ENCODE data around the gene HOXB8. TPM values are rescaled to one million over a fixed set of nuclear protein-coding genes. Genes with fewer than 3 reads are reported as not detected.

Gene HOXB8
- total RNA-seq, 1 donor from 2014 or later, result not detected

DNA sequence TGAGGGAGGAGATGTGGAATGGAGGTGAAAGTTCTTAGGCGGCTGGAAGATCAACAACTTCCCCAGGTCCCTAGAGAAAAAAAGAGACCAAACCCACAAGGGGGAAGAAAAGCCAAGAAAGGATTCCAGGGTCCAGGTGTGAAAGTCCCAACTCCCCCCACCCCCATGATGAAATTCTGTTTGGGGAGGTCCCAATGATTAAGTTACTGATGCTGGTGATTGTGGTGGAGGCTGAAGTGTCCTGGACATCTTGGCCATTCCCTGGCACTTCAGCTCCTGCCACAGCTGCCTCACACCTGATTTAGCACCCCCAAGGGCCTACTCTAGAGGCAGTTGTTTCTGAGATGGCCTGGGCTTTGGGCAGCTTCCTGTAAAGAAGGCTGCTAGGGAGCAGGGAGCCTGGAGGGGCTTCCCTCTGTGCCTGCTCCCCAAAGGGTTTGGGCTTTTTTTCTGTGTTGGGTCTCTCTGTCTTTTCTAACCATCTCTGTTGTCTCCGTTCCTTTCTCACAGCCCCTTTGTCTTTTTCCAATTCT lies 50.0 kb downstream of the HOXB8 start:
- Histone ChIP-seq H3K4me2 (no peak overlapping the region), H3K36me3 (no peaks in the 10 kb centered on the region), H4K20me1 (ENCODE audit: low read depth) (peaks cover 94% of the 10 kb centered on the region), H2AFZ (replicated peaks) (no peak overlapping the region), H3K4me1 (no peaks in the 10 kb centered on the region), H3K4me3 (no peak overlapping the region), H3K9me3 (ENCODE audit: low read depth) (no peaks in the 10 kb centered on the region), H3K27me3 (peaks cover 100% of the 10 kb centered on the region), H3K79me2 (ENCODE audit: low read depth) (no peaks in the 10 kb centered on the region), H3F3A (ENCODE audit: low read depth) (no peaks in the 10 kb centered on the region), H3K9ac (no peak overlapping the region), H3K27ac (no peak overlapping the region)
- Mint-ChIP-seq H3K4me3 (no peak overlapping the region), H3K9me3 (peaks cover 3% of the 10 kb centered on the region), H3K4me1 (no peaks in the 10 kb centered on the region), H3K36me3 (no peaks in the 10 kb centered on the region), H3K27me3 (ENCODE audit: insufficient read depth, low read depth) (peaks cover 38% of the 10 kb centered on the region), H3K27ac (no peak overlapping the region)
- no peak for TF ChIP-seq EZH2phosphoT487 (IDR thresholded peaks at IDR 0.05)
- no peak for TF ChIP-seq EZH2 (IDR thresholded peaks at IDR 0.05)
- TF ChIP-seq, protein P1, sequence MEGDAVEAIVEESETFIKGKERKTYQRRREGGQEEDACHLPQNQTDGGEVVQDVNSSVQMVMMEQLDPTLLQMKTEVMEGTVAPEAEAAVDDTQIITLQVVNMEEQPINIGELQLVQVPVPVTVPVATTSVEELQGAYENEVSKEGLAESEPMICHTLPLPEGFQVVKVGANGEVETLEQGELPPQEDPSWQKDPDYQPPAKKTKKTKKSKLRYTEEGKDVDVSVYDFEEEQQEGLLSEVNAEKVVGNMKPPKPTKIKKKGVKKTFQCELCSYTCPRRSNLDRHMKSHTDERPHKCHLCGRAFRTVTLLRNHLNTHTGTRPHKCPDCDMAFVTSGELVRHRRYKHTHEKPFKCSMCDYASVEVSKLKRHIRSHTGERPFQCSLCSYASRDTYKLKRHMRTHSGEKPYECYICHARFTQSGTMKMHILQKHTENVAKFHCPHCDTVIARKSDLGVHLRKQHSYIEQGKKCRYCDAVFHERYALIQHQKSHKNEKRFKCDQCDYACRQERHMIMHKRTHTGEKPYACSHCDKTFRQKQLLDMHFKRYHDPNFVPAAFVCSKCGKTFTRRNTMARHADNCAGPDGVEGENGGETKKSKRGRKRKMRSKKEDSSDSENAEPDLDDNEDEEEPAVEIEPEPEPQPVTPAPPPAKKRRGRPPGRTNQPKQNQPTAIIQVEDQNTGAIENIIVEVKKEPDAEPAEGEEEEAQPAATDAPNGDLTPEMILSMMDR (IDR thresholded peaks at IDR 0.05), result no peak
- DNase-seq (ENCODE audit: low spot score), result no peak

DNA sequence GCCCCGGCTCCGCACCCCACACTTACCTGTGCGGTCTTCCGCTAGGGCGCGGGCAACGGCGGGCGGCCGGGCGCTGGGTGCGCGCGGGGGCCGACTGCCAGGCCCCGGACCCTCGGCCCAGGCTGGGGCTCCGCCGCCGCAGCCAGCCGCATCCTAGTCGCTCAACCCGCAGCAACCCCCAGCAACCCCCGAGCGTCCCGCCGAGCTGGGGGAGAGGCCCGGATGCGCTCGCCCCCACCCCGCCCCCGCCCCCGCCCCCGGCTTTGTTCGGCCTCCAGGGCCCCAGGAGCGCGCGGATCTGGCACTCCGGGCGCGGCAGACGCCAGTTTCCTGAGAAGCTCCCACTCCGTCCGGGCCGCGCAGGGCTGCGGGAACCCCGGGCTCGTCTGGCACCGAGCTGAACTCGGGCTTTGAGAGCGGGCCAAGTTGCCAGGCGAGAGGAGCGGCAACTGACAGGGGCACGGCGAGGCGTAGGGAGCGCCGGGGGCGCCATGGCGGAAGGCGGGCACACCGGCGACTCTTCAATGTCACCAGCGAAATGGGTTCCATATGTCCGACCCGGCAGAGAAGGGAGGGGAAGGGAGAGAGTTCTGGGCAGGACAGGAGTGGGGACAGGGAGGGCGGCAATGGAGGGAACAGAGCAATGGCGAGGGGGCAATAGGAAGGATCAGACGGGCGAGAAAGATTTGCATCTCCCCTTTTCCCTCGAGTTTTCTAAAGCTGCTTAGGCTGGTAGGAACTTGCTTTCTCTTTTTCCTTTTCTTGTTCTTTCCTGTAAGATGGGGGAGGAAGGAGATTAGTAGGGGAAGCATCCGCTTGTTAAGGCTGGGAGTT lies 50.7 kb downstream of the HOXB8 start:
- Mint-ChIP-seq H3K4me3 (no peak overlapping the region), H3K27ac (no peak overlapping the region), H3K9me3 (peaks cover 3% of the 10 kb centered on the region), H3K36me3 (no peaks in the 10 kb centered on the region), H3K27me3 (ENCODE audit: insufficient read depth, low read depth) (peaks cover 44% of the 10 kb centered on the region), H3K4me1 (no peaks in the 10 kb centered on the region)
- no peak overlapping the region for H3K27ac ChIP-seq
- H3K36me3 ChIP-seq, result no peaks in the 10 kb centered on the region
- H3K4me1 ChIP-seq, result no peaks in the 10 kb centered on the region
- no peaks in the 10 kb centered on the region for H3F3A ChIP-seq (ENCODE audit: low read depth)
- H3K9me3 ChIP-seq (ENCODE audit: low read depth), result no peaks in the 10 kb centered on the region
- H3K9ac ChIP-seq, result no peak overlapping the region
- no peak overlapping the region for H2AFZ ChIP-seq (replicated peaks)
- no peak overlapping the region for H3K4me2 ChIP-seq
- H3K79me2 ChIP-seq (ENCODE audit: low read depth), result no peaks in the 10 kb centered on the region
- H3K27me3 ChIP-seq, result peaks cover 100% of the 10 kb centered on the region
- peaks cover 94% of the 10 kb centered on the region for H4K20me1 ChIP-seq (ENCODE audit: low read depth)
- DNase-seq (ENCODE audit: low spot score), result no peak
- H3K4me3 ChIP-seq, result peak overlapping the region; percentile 17
- TF ChIP-seq EZH2 (IDR thresholded peaks at IDR 0.05) (peak; percentile 97), EZH2phosphoT487 (IDR thresholded peaks at IDR 0.05) (peak; percentile 96)
- TF ChIP-seq, protein P1 (IDR thresholded peaks at IDR 0.05), result no peak

DNA sequence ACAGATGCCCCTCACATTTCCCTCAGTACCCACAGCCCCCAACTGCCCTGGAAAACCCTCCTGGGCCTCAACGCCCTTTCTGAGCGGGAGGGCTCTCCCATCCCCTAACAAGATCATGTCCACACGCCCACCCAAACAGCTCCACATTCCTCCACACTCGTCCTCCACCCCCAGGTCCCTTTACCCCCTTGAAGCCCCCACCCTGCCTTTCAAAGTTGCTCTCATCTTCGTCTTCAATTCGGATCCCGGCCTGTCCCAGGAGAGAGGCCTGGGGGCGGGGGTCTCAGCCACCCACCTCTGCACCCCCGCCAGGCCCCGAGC lies 51.3 kb downstream of the HOXB8 start:
- Histone ChIP-seq H4K20me1 (ENCODE audit: low read depth) (peaks cover 94% of the 10 kb centered on the region), H3F3A (ENCODE audit: low read depth) (no peaks in the 10 kb centered on the region), H2AFZ (replicated peaks) (no peak overlapping the region), H3K4me1 (no peaks in the 10 kb centered on the region), H3K4me3 (no peak overlapping the region), H3K9ac (no peak overlapping the region), H3K4me2 (no peak overlapping the region), H3K27me3 (peaks cover 100% of the 10 kb centered on the region), H3K27ac (no peak overlapping the region), H3K36me3 (no peaks in the 10 kb centered on the region), H3K9me3 (ENCODE audit: low read depth) (no peaks in the 10 kb centered on the region), H3K79me2 (ENCODE audit: low read depth) (no peaks in the 10 kb centered on the region)
- H3K27me3 Mint-ChIP-seq (ENCODE audit: insufficient read depth, low read depth), result peaks cover 50% of the 10 kb centered on the region
- no peak for DNase-seq (ENCODE audit: low spot score)
- H3K9me3 Mint-ChIP-seq, result peaks cover 3% of the 10 kb centered on the region
- TF ChIP-seq, protein P1 (IDR thresholded peaks at IDR 0.05), result no peak
- peak; percentile 89 for TF ChIP-seq EZH2 (IDR thresholded peaks at IDR 0.05)
- TF ChIP-seq EZH2phosphoT487 (IDR thresholded peaks at IDR 0.05), result peak; percentile 73
- H3K27ac Mint-ChIP-seq, result no peak overlapping the region
- peak overlapping the region; percentile 16 for H3K4me3 Mint-ChIP-seq
- no peaks in the 10 kb centered on the region for H3K4me1 Mint-ChIP-seq
- no peaks in the 10 kb centered on the region for H3K36me3 Mint-ChIP-seq
